Measurements from ENCODE around the gene SLC9A5. TPM values are rescaled to one million over a fixed set of nuclear protein-coding genes. Genes with fewer than 3 reads are reported as not detected.

Gene SLC9A5
- total and polyA plus RNA-seq, 9 of the 15 experiments (the other 6 are each of a cell fraction or from before 2014, with no cell fraction given), result 0.06 to 3.1 (median 1.2) TPM

GRCh38 chr16:67278773-67279295 lies 30.1 kb downstream of the SLC9A5 start (continued):
- TF ChIP-seq, protein P1, sequence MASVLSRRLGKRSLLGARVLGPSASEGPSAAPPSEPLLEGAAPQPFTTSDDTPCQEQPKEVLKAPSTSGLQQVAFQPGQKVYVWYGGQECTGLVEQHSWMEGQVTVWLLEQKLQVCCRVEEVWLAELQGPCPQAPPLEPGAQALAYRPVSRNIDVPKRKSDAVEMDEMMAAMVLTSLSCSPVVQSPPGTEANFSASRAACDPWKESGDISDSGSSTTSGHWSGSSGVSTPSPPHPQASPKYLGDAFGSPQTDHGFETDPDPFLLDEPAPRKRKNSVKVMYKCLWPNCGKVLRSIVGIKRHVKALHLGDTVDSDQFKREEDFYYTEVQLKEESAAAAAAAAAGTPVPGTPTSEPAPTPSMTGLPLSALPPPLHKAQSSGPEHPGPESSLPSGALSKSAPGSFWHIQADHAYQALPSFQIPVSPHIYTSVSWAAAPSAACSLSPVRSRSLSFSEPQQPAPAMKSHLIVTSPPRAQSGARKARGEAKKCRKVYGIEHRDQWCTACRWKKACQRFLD (CRISPR knock-in tag; IDR thresholded peaks at IDR 0.05), result peak; percentile 24; the same call in 1 of the 2 replicates
- TF ChIP-seq HCFC1 (IDR thresholded peaks at IDR 0.05; ENCODE audit: low read depth, low read length) (no peak), ZNF511 (CRISPR knock-in tag; IDR thresholded peaks at IDR 0.05) (peak; percentile 73; the same call in 1 of the 2 replicates), ZNF232 (CRISPR knock-in tag; IDR thresholded peaks at IDR 0.05) (no peak), ZNF224 (CRISPR knock-in tag; IDR thresholded peaks at IDR 0.05) (no peak), HDAC8 (tag; IDR thresholded peaks at IDR 0.05) (no peak), ZNF324 (CRISPR knock-in tag; IDR thresholded peaks at IDR 0.05) (no peak), PBX2 (CRISPR knock-in tag; IDR thresholded peaks at IDR 0.05; ENCODE audit: low read depth) (no peak), PBX2 (tag; conservative IDR thresholded peaks at IDR 0.05; ENCODE audit: low read depth) (no peak), PHB (CRISPR knock-in tag; IDR thresholded peaks at IDR 0.05) (no peak), NCOA4 (IDR thresholded peaks at IDR 0.05; ENCODE audit: partially characterized antibody) (no peak), RBM14 (IDR thresholded peaks at IDR 0.05; ENCODE audit: borderline replicate concordance, insufficient read depth, low read depth, low read length) (no peak), TEAD4 (IDR thresholded peaks at IDR 0.05; ENCODE audit: low read length) (no peak), TEAD4 (CRISPR knock-in tag; IDR thresholded peaks at IDR 0.05; ENCODE audit: borderline replicate concordance) (no peak), ZNF707 (CRISPR knock-in tag; conservative IDR thresholded peaks at IDR 0.05) (no peak), CHD1 (IDR thresholded peaks at IDR 0.05; ENCODE audit: low read length) (no peak), BCLAF1 (IDR thresholded peaks at IDR 0.05; ENCODE audit: borderline replicate concordance in 1 of 2, control insufficient read depth in 1 of 2, low read depth in 2 of 2, low read length in 1 of 2) (no peak), SMARCB1 (IDR thresholded peaks at IDR 0.05; ENCODE audit: insufficient read length, low read depth) (no peak)
- TF ChIP-seq, protein P2, sequence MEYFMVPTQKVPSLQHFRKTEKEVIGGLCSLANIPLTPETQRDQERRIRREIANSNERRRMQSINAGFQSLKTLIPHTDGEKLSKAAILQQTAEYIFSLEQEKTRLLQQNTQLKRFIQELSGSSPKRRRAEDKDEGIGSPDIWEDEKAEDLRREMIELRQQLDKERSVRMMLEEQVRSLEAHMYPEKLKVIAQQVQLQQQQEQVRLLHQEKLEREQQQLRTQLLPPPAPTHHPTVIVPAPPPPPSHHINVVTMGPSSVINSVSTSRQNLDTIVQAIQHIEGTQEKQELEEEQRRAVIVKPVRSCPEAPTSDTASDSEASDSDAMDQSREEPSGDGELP (CRISPR knock-in tag; IDR thresholded peaks at IDR 0.05; ENCODE audit: borderline replicate concordance), result no peak

Measured in K562 (cell line).